Activated naive CD4-positive, alpha-beta T cell treated with anti-CD3 and anti-CD28 coated beads for 36 hours (primary cell): ENCODE measurements around the gene ACER3. TPM values are rescaled to one million over a fixed set of nuclear protein-coding genes. Genes with fewer than 3 reads are reported as not detected.

Experiments used
- CTCF ChIA-PET: fragments of 350-600 bp; sonication (Branson Sonifier 250); formaldehyde crosslinking; loops from one replicate; lab custom pipeline; 2021; ENCODE audit warnings: antibody characterized with exemption; lab: Charles Lee
- DNase-seq: peaks from one replicate; pipeline ENCODE4 v3.0.0-alpha.2; 2020
- H3K27ac Mint-ChIP-seq: one replicate; pipeline ENCODE4 v1.8.0; 2021; ENCODE audit warnings: mild to moderate bottlenecking, mixed read lengths
- H3K27me3 Mint-ChIP-seq: one replicate; pipeline ENCODE4 v1.8.0; 2021; ENCODE audit warnings: low read depth, mixed read lengths
- H3K36me3 Mint-ChIP-seq: one replicate; pipeline ENCODE4 v1.8.0; 2021; ENCODE audit warnings: low read depth, mixed read lengths
- H3K4me1 Mint-ChIP-seq: one replicate; pipeline ENCODE4 v1.8.0; 2021; ENCODE audit warnings: low read depth, mixed read lengths
- H3K4me3 Mint-ChIP-seq: one replicate; pipeline ENCODE4 v1.8.0; 2021; ENCODE audit warnings: mild to moderate bottlenecking, moderate library complexity, mixed read lengths
- H3K9me3 Mint-ChIP-seq: one replicate; pipeline ENCODE4 v1.8.0; 2021; ENCODE audit warnings: mixed read lengths
- intact Hi-C: fragments of 100-400 bp; cut with micrococcal nuclease; formaldehyde crosslinking; loops from one replicate; pipeline ENCODE4 v1.15.1; 2023
- total RNA-seq, 2 experiments: library from RNA; stranded (reverse); gene quantifications; one replicate each; pipeline ENCODE4 v1.2.3, GENCODE V29; 2021

ACER3 gene
- total RNA-seq, 2 experiments from 2014 or later, result 7.6 to 10.0 TPM

DNA sequence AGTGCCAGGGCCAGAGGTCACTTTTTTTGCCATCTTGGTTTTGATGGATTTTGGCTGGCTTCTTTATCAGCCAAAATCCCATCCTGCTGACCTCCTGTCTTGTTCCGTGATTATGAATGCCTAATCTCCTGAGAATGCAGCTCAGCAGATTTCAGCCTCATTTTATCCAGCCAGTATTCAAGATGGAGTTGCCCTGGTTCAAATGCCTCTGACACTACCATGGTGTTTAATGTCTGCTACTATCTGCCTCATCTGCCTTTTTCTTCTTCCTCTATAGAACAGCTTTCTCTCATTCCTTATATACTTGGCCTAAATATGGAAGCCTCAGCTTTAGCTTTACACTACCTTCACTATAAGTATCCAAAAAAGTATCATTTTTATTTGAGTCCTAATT lies 50.7 kb downstream of the ACER3 start:
- Mint-ChIP-seq H3K4me1 (no peaks in the 10 kb centered on the region), H3K4me3 (no peak overlapping the region), H3K36me3 (peaks cover 2% of the 10 kb centered on the region), H3K27me3 (no peaks in the 10 kb centered on the region), H3K27ac (no peak overlapping the region), H3K9me3 (peaks cover 5% of the 10 kb centered on the region)
- no peak for DNase-seq
- intact Hi-C loops, result no loop called here
- CTCF ChIA-PET, result interaction anchor here (1.2 to 1.6 kb wide), 3 partner anchors 10 to 179 kb away, joined by 3 to 7 read pairs (median 4); no protein-coding TSS in a partner anchor

DNA sequence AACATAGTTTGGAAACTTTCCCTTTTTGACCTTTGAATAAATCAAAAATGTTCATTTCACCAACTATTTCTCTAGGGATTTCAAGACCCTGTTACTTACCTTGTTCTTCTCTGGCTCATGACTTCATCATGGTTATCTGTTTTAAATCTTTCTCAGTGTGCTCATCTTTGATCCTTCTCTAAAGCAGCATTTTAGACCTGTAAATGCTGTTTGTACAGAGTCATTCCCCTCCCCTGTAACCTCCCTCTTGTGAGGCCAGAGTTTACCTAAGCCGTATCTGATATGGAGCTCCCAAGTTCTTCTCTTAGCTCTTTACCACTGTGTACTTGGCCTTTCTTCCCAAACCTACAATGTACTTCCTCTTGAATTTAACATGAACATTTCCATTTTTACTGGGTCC lies 56.0 kb downstream of the ACER3 start:
- no peak overlapping the region for H3K4me3 Mint-ChIP-seq
- CTCF ChIA-PET, result interaction anchor here (4.9 to 7.5 kb wide), 3 partner anchors 106 to 182 kb away, joined by 48 to 137 read pairs (median 55); no protein-coding TSS in a partner anchor
- no peak for DNase-seq
- H3K27ac Mint-ChIP-seq, result no peak overlapping the region
- H3K36me3 Mint-ChIP-seq, result no peaks in the 10 kb centered on the region
- H3K4me1 Mint-ChIP-seq, result peaks cover 6% of the 10 kb centered on the region
- no peaks in the 10 kb centered on the region for H3K27me3 Mint-ChIP-seq
- no peaks in the 10 kb centered on the region for H3K9me3 Mint-ChIP-seq
- intact Hi-C loops, result no loop called here

DNA sequence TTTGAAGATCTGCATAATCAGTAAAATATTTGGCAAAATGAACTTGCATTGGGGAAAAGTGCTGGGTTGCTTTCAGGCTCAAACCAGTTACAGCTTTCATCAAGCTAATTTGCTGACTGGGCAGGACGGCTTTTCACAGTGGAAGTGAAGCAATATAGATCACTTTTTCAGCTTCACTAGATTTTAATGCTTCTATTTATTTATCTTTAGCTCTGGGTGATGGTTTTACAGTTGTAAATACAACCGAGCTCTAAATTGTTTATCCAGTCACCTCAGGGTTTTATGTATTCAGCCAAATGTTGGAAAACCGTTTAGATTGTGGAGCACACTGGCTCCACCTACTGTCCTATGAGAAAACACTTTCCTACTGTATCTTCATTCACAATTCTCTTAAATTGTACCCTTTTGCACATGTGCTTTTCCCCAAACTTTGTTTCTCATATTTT lies 58.2 kb downstream of the ACER3 start:
- CTCF ChIA-PET, result interaction anchor here (0.6 to 7.5 kb wide), 45 partner anchors 12 to 840 kb away, joined by 3 to 137 read pairs (median 4); no protein-coding TSS in a partner anchor
- H3K27ac Mint-ChIP-seq, result no peak overlapping the region
- peaks cover 6% of the 10 kb centered on the region for H3K4me1 Mint-ChIP-seq
- intact Hi-C loops, result loop anchor here (1.0 kb wide), 4 partner anchors 59 to 185 kb away; partner anchors contain the start of gene ACER3
- no peak overlapping the region for H3K4me3 Mint-ChIP-seq
- H3K27me3 Mint-ChIP-seq, result no peaks in the 10 kb centered on the region
- H3K36me3 Mint-ChIP-seq, result no peaks in the 10 kb centered on the region
- peaks cover 3% of the 10 kb centered on the region for H3K9me3 Mint-ChIP-seq
- DNase-seq, result peak; percentile 19

DNA sequence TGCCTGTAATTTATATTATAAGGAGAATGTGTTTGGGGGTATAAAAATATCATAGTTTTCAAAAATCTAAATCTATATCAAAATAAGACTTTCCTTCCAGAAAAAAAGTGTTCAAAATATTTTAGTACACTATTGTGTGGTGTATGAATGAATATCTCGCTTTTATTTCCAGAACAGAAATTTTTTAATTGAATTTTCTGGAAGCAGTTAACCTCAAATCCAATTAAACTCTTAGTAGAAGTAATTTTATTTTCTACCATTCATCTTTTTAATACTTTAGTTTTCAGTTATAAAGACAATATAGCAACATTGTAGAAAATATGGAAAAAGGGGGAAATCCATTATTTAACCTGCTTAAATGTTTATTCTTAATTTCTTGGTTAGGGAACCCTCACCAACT lies 58.7 kb downstream of the ACER3 start:
- Mint-ChIP-seq H3K27me3 (no peaks in the 10 kb centered on the region), H3K36me3 (no peaks in the 10 kb centered on the region), H3K9me3 (peaks cover 3% of the 10 kb centered on the region), H3K4me3 (no peak overlapping the region), H3K4me1 (peaks cover 6% of the 10 kb centered on the region), H3K27ac (no peak overlapping the region)
- intact Hi-C loops, result loop anchor here (1.0 kb wide), 4 partner anchors 59 to 185 kb away; partner anchors contain the start of gene ACER3
- CTCF ChIA-PET, result interaction anchor here (0.8 to 7.5 kb wide), 56 partner anchors 12 to 268 kb away, joined by 3 to 137 read pairs (median 4); no protein-coding TSS in a partner anchor
- DNase-seq, result no peak

DNA sequence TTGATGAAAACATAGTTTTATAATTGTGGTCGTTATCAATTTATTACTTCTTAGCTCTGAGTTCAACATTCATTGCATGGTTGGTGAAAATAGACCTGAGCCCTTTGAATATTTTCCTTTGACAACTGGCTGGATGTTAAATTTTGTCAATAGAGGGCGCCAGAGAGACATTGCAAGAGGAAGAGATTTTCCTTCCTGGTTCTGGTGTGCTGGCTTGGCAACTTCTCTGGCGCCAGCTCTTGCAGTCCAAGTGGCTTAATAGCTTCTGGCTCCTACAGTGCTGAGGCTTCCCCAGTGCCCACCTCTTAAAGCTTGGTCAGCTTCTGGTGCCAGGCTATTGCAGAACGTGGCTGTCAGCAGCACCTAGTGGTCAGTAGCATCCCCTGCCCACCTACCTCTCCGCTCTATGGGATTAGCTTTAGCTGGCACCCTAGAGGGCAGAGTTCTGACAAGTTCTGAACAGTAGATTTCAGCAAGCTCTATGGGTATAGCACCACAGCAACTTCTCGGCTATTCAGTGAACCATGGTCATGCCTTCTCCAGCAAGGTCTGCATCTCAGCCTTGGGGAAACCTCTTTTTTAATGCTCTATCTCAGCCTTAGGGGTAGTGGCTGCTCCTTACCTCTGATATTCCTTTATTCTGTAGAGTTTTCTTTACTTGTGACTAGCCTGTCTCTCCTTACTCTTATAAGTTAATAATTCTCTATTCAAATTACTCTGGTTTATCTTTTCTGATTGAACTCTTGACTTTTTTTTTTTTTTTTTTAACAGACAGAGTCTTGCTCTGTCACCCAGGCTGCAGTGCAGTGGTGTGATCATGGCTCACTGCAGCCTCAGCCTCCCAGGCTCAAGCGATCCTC lies 59.4 kb downstream of the ACER3 start:
- peaks cover 6% of the 10 kb centered on the region for H3K4me1 Mint-ChIP-seq
- peaks cover 3% of the 10 kb centered on the region for H3K9me3 Mint-ChIP-seq
- CTCF ChIA-PET, result interaction anchor here (0.7 to 7.5 kb wide), 46 partner anchors 8 to 268 kb away, joined by 3 to 137 read pairs (median 5); no protein-coding TSS in a partner anchor

DNA sequence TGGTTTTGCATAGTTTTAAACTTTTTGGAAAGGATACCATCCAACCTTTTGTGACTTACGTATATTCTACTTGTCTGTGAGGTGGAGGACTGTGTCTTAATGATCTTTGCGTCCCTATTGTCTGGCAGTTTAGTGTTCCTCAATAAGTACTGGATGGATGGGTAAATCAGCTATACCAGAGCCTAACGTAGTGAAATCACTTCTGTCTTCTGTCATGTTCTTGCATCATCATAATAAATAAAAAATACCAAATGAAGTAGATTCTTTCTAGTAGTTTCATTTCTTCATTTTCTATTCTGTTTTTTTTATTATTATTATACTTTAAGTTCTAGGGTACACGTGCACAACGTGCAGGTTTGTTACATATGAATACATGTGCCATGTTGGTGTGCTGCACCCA lies 66.4 kb downstream of the ACER3 start:
- Mint-ChIP-seq H3K4me3 (no peak overlapping the region), H3K27ac (no peak overlapping the region), H3K4me1 (no peaks in the 10 kb centered on the region), H3K9me3 (peaks cover 3% of the 10 kb centered on the region), H3K36me3 (peaks cover 3% of the 10 kb centered on the region), H3K27me3 (no peaks in the 10 kb centered on the region)
- intact Hi-C loops, result no loop called here
- no peak for DNase-seq
- CTCF ChIA-PET, result no interaction called here

More for the DNA sequence above, 59.4 kb downstream of the ACER3 start:
- peak; percentile 76 for DNase-seq
- Mint-ChIP-seq H3K4me3 (peak overlapping the region; percentile 52), H3K27me3 (no peaks in the 10 kb centered on the region), H3K36me3 (no peaks in the 10 kb centered on the region), H3K27ac (no peak overlapping the region)
- intact Hi-C loops, result loop anchor here (1.0 kb wide), 6 partner anchors 60 to 268 kb away; partner anchors contain the start of gene ACER3

DNA sequence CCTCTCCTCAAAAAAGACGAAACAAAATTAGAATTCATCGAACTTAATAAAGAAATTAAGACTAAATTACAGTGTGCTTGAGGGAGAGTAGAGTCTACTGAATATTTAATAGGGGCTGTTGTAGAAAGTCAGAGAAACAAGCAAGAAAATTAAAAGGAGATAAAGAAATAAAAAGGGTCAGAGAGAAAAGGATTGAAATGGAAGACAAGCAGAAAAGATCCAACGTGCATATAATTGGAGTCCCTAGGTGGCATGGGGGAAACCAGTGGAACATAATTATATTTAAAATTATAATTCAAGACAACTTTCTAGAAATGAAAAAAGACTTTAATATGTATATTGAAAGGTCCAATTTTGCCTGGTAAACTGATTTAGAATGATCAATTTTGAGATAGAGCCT lies 74.3 kb downstream of the ACER3 start:
- Mint-ChIP-seq H3K4me3 (no peak overlapping the region), H3K9me3 (peaks cover 9% of the 10 kb centered on the region), H3K27ac (no peak overlapping the region), H3K36me3 (peaks cover 8% of the 10 kb centered on the region), H3K27me3 (no peaks in the 10 kb centered on the region), H3K4me1 (no peaks in the 10 kb centered on the region)
- intact Hi-C loops, result no loop called here
- no peak for DNase-seq
- CTCF ChIA-PET, result interaction anchor here (1.0 kb wide), 1 partner anchor 15 kb away, joined by 3 read pairs; no protein-coding TSS in a partner anchor

DNA sequence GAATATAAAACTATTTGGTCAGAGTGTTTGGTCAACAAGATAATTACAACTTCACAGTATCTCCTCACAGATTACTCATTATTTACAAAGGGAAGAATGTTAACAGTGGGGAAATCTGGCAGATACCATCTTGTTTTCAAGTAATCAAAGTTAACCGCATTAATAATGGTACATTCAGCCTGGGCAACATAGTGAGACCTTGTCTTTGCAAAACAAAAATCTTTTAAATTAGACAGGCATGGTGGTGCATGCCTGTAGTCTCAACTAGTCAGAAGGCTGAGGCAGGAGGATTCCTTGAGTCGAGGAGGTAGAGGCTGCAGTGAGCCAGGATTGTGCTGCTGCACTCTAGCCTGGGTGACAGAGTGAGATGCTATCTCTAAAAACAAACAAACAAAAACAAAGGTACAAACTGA lies 78.5 kb downstream of the ACER3 start:
- no peak overlapping the region for H3K27ac Mint-ChIP-seq
- DNase-seq, result no peak
- no peaks in the 10 kb centered on the region for H3K4me1 Mint-ChIP-seq
- H3K36me3 Mint-ChIP-seq, result peaks cover 16% of the 10 kb centered on the region
- no peaks in the 10 kb centered on the region for H3K27me3 Mint-ChIP-seq
- peaks cover 17% of the 10 kb centered on the region for H3K9me3 Mint-ChIP-seq
- CTCF ChIA-PET, result no interaction called here
- intact Hi-C loops, result no loop called here
- no peak overlapping the region for H3K4me3 Mint-ChIP-seq

DNA sequence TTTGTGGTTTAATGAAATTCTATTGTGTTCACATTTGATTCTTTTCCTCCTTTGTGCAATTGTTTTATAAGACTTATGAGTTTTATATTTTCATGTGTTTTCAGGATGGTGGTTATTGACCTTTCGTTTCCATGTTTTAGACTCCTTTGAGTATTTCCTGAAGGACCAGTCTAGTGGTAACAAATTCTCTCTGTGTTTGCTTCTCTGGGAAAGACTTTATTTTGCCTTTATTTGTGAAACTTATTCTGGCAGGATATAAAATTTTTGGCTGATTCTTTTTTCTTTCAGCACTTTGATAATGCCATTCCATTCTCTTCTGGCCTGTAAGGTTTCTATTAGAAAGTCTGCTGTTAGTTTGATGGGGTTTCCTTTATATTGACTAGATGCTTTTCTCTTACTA lies 83.5 kb downstream of the ACER3 start:
- CTCF ChIA-PET, result no interaction called here
- DNase-seq, result no peak
- intact Hi-C loops, result no loop called here
- Mint-ChIP-seq H3K9me3 (peaks cover 16% of the 10 kb centered on the region), H3K27me3 (no peaks in the 10 kb centered on the region), H3K4me3 (no peak overlapping the region), H3K4me1 (no peaks in the 10 kb centered on the region), H3K27ac (no peak overlapping the region), H3K36me3 (peaks cover 19% of the 10 kb centered on the region)

DNA sequence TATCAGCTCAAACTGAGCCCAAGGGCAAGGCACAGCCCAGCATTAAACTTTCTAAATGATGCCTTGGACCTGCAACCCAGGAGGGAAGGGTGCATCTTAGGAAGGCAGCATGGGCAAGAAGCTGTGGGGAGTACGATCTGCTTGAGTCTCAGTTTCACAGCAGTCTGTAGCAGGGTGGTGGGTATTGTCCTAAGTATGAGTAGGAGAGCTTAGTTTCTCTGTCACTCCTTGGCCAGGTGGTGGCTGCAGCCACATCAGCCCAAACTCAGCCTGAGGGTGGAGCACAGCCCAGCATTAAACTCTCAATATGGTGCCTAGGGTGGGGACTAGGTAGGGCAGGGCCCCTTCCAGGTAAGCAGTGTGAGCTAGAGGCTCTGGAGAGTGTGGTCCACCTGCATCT lies 85.5 kb downstream of the ACER3 start:
- peaks cover 16% of the 10 kb centered on the region for H3K9me3 Mint-ChIP-seq
- peaks cover 19% of the 10 kb centered on the region for H3K36me3 Mint-ChIP-seq
- intact Hi-C loops, result no loop called here
- H3K27ac Mint-ChIP-seq, result no peak overlapping the region
- DNase-seq, result no peak
- no peaks in the 10 kb centered on the region for H3K4me1 Mint-ChIP-seq
- no peak overlapping the region for H3K4me3 Mint-ChIP-seq
- no peaks in the 10 kb centered on the region for H3K27me3 Mint-ChIP-seq
- CTCF ChIA-PET, result no interaction called here

DNA sequence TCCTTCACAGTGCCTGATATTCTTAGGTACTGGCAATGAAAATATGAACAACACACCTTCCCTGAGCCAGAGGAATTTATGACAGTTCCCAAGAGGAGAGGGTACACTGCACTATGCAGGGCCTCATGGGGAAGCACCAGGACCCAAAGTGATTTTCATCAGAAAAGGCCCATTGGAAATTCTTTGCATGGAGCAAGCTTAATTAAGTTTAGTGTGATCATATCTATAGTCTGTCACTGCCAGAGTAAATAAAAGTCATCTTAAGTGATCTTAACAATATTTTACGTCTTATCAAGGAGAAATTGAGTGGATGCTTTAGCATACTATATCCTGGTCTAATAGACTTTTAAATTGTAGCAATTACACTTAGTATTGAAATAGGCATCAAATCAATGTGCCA lies 86.5 kb downstream of the ACER3 start:
- Mint-ChIP-seq H3K4me1 (no peaks in the 10 kb centered on the region), H3K36me3 (peaks cover 19% of the 10 kb centered on the region), H3K27me3 (no peaks in the 10 kb centered on the region), H3K27ac (no peak overlapping the region), H3K9me3 (peaks cover 16% of the 10 kb centered on the region), H3K4me3 (no peak overlapping the region)
- intact Hi-C loops, result no loop called here
- DNase-seq, result no peak
- CTCF ChIA-PET, result interaction anchor here (1.2 to 2.7 kb wide), 2 partner anchors 27 to 93 kb away, joined by 3 to 13 read pairs; no protein-coding TSS in a partner anchor

DNA sequence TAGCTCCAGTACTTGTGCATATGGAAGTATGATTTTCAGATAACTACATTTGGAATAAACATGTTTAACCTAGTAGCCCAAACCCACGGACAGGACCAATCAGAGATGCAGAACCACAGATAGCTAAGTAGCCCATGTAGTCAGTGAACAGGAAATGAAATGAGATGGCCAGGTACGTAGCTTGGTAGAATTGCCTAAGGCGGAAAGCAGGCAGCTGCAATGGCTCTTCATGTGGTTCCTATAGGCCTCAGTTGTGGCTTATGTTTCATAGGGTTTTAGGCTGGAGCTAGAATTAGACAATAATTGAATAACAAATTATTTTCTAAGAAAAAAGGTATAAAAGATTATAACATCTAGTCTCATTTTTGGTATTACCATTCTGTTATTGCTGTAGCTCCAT lies 87.1 kb downstream of the ACER3 start:
- Mint-ChIP-seq H3K36me3 (peaks cover 18% of the 10 kb centered on the region), H3K4me3 (no peak overlapping the region), H3K4me1 (no peaks in the 10 kb centered on the region), H3K9me3 (peaks cover 16% of the 10 kb centered on the region), H3K27ac (no peak overlapping the region), H3K27me3 (no peaks in the 10 kb centered on the region)
- CTCF ChIA-PET, result interaction anchor here (0.6 to 2.7 kb wide), 3 partner anchors 28 to 602 kb away, joined by 3 to 13 read pairs (median 4); no protein-coding TSS in a partner anchor
- intact Hi-C loops, result no loop called here
- DNase-seq, result no peak
